Upper lobe of left lung (tissue), 4 donors: ENCODE results near the gene CELF1.

Experiments
- CTCF ChIP-seq, 6 experiments: fragments of 450-650 bp in 4 of 6; fragments of 200-600 bp in 2 of 6; sonication (generic) in 2 of 6; IDR thresholded peaks; one replicate each; pipeline ENCODE4 v1.5.1; 2016 to 2019; ENCODE audit warnings: antibody characterized with exemption in 6 of 6
- EP300 ChIP-seq, 4 donors: sonication (generic); formaldehyde crosslinking; IDR thresholded peaks; one replicate each; pipeline ENCODE4 v1.5.1; 2017; ENCODE audit warnings: antibody characterized with exemption in 4 of 4, control low read depth in 2 of 4
- POLR2A ChIP-seq, 4 donors: fragments of 450-650 bp; IDR thresholded peaks; one replicate each; pipeline ENCODE4 v1.5.1; 2016 to 2017; ENCODE audit warnings: antibody characterized with exemption in 4 of 4, mild to moderate bottlenecking in 2 of 4
- POLR2AphosphoS5 ChIP-seq, 2 donors: sonication (generic); formaldehyde crosslinking; IDR thresholded peaks; one replicate each; pipeline ENCODE4 v1.5.1; 2017; ENCODE audit warnings: antibody characterized with exemption in 2 of 2

- TF ChIP-seq CTCF (IDR thresholded peaks at IDR 0.05) (no peak), POLR2AphosphoS5 (IDR thresholded peaks at IDR 0.05) (no peak), EP300 (IDR thresholded peaks at IDR 0.05) (no peak), POLR2A (IDR thresholded peaks at IDR 0.05) (no peak)
Observed at GRCh38 chr11:47480762-47481161, 72.2 kb downstream of the CELF1 start.
